H1 (cell line): ENCODE results near the gene SBNO1. TPM values are rescaled to one million over a fixed set of nuclear protein-coding genes. Genes with fewer than 3 reads are reported as not detected.

ENCODE experiments used
- ATF2 ChIP-seq: IDR thresholded peaks from 2 replicates; pipeline ENCODE4 v1.6.1; 2012; ENCODE audit warnings: low read length, inconsistent platforms
- CEBPB ChIP-seq: IDR thresholded peaks from 2 replicates; pipeline ENCODE4 v1.6.1; 2012; ENCODE audit warnings: low read depth, low read length
- JUND ChIP-seq: IDR thresholded peaks from 2 replicates; pipeline ENCODE4 v1.6.1; 2011; ENCODE audit warnings: mild to moderate bottlenecking, improper control_type of control experiment, low read length
- RAD21 ChIP-seq, 2 experiments: IDR thresholded peaks in 1 of 2; conservative IDR thresholded peaks in 1 of 2; 2 replicates each; pipeline ENCODE4 v1.6.1; 2011; ENCODE audit warnings: low read depth in 2 of 2, low read length in 2 of 2, improper control_type of control experiment in 1 of 2, inconsistent platforms in 1 of 2, mild to moderate bottlenecking in 1 of 2, moderate library complexity in 1 of 2
- SAP30 ChIP-seq: fragments of 300-600 bp; sonication (generic); IDR thresholded peaks from 2 replicates; pipeline ENCODE4 v1.7.1; 2012; ENCODE audit warnings: low read length, moderate library complexity, mild to moderate bottlenecking, inconsistent platforms; ENCODE audit not compliant: insufficient read depth, insufficient replicate concordance
- SUZ12 ChIP-seq: fragments of 200-600 bp; sonication (generic); IDR thresholded peaks from 2 replicates; pipeline ENCODE4 v1.6.1; 2012; ENCODE audit warnings: mild to moderate bottlenecking, inconsistent platforms, low read length, moderate library complexity, mixed read lengths
- polyA plus RNA-seq, 7 experiments: library from polyadenylated mRNA; depleted of rRNA in 3 of 7; stranded (reverse) in 5 of 7; unstranded in 2 of 7; fragments of >200 nt in 5 of 7; fragments of 200-250 nt in 2 of 7; gene quantifications; 1 replicate in 5 of 7; 2 replicates in 1 of 7; 4 replicates in 1 of 7; pipeline versions ENCODE4 v1.2.1 to v1.2.3, GENCODE V29; 2011 to 2013; ENCODE audit warnings: missing spikeins in 2 of 7, mixed read lengths in 2 of 7
- total RNA-seq: library from RNA; stranded (reverse); fragmentation: NEBNext Ultra II Directional; extraction: Animal tissue kit (Norgen Biotek cat#: 25700); gene quantifications from 2 replicates; pipeline ENCODE4 v1.2.1, GENCODE V29; 2021

The SBNO1 gene
- total and polyA plus RNA-seq, 2 of the 8 experiments (the other 6 are each of a cell fraction or from before 2014, with no cell fraction given): 6.7 to 57.7 TPM

GRCh38 chr12:123251403-123252076 lies 113.1 kb downstream of the SBNO1 start (continued):
- TF ChIP-seq ATF2: no peak
- no peak for TF ChIP-seq RAD21 (IDR thresholded peaks at IDR 0.05 in 1 of 2, conservative IDR thresholded peaks at IDR 0.05 in 1 of 2; ENCODE audit: low read depth in 2 of 2, low read length in 2 of 2)
- TF ChIP-seq JUND: no peak
- TF ChIP-seq SAP30: no peak
- no peak for TF ChIP-seq CEBPB
- TF ChIP-seq SUZ12: no peak
